Endothelial cell (in vitro differentiated cells): ENCODE measurements around the gene C1orf216. TPM values are rescaled to one million over a fixed set of nuclear protein-coding genes. Genes with fewer than 3 reads are reported as not detected.

Source experiments
- DNase-seq: peaks from one replicate; pipeline ENCODE4 v3.0.0; 2021; ENCODE audit warnings: low spot score
- H3K27ac Mint-ChIP-seq: one replicate; pipeline ENCODE4 v1.8.0; 2021; ENCODE audit warnings: mixed read lengths, inconsistent platforms; ENCODE audit not compliant: unreplicated experiment
- H3K27me3 Mint-ChIP-seq: one replicate; pipeline ENCODE4 v1.8.0; 2021; ENCODE audit warnings: mild to moderate bottlenecking, moderate library complexity, mixed read lengths, inconsistent platforms; ENCODE audit not compliant: unreplicated experiment
- H3K36me3 Mint-ChIP-seq: one replicate; pipeline ENCODE4 v1.8.0; 2021; ENCODE audit warnings: mild to moderate bottlenecking, low read depth, mixed read lengths, inconsistent platforms; ENCODE audit not compliant: unreplicated experiment
- H3K4me1 Mint-ChIP-seq: one replicate; pipeline ENCODE4 v1.8.0; 2021; ENCODE audit warnings: mild to moderate bottlenecking, mixed read lengths, inconsistent platforms; ENCODE audit not compliant: unreplicated experiment
- H3K4me3 Mint-ChIP-seq: one replicate; pipeline ENCODE4 v1.8.0; 2021; ENCODE audit warnings: mild to moderate bottlenecking, mixed read lengths, inconsistent platforms; ENCODE audit not compliant: unreplicated experiment
- H3K9me3 Mint-ChIP-seq: one replicate; pipeline ENCODE4 v1.8.0; 2021; ENCODE audit warnings: mixed read lengths, inconsistent platforms; ENCODE audit not compliant: unreplicated experiment
- CTCF ChIP-seq: fragments of 200-600 bp; sonication (generic); IDR thresholded peaks from one replicate; pipeline ENCODE4 v1.5.0; 2021; ENCODE audit warnings: antibody characterized with exemption; ENCODE audit not compliant: unreplicated experiment
- total RNA-seq: library from RNA; stranded (reverse); fragmentation: NEBNext Ultra II Directional; extraction: Animal tissue kit (Norgen Biotek cat#: 25700); gene quantifications from one replicate; pipeline ENCODE4 v1.2.1, GENCODE V29; 2021; ENCODE audit not compliant: unreplicated experiment

C1orf216 gene
- total RNA-seq, 1 donor from 2014 or later, result 13.5 TPM

GRCh38 chr1:35674111-35674510 is 44.6 kb downstream of the C1orf216 start:
- TF ChIP-seq CTCF, result no peak
- Mint-ChIP-seq H3K27ac (no peak overlapping the region), H3K27me3 (peaks cover 1% of the 10 kb centered on the region), H3K4me3 (no peak overlapping the region), H3K36me3 (no peaks in the 10 kb centered on the region), H3K4me1 (peaks cover 9% of the 10 kb centered on the region), H3K9me3 (no peaks in the 10 kb centered on the region)
- DNase-seq, result no peak

- H3K36me3 Mint-ChIP-seq, result no peaks in the 10 kb centered on the region
- H3K27ac Mint-ChIP-seq, result no peak overlapping the region
- H3K27me3 Mint-ChIP-seq, result peaks cover 1% of the 10 kb centered on the region
- DNase-seq, result no peak
- H3K4me3 Mint-ChIP-seq, result no peak overlapping the region
- no peaks in the 10 kb centered on the region for H3K9me3 Mint-ChIP-seq
- peaks cover 9% of the 10 kb centered on the region for H3K4me1 Mint-ChIP-seq
- no peak for TF ChIP-seq CTCF
These were observed 46.6 kb downstream of the C1orf216 start for GRCh38 chr1:35672116-35672515.

GRCh38 chr1:35668506-35668905 is 50.2 kb downstream of the C1orf216 start:
- TF ChIP-seq CTCF, result no peak
- H3K27me3 Mint-ChIP-seq, result peaks cover 1% of the 10 kb centered on the region
- H3K9me3 Mint-ChIP-seq, result no peaks in the 10 kb centered on the region
- H3K27ac Mint-ChIP-seq, result no peak overlapping the region
- H3K4me3 Mint-ChIP-seq, result no peak overlapping the region
- peaks cover 6% of the 10 kb centered on the region for H3K4me1 Mint-ChIP-seq
- no peak for DNase-seq
- H3K36me3 Mint-ChIP-seq, result no peaks in the 10 kb centered on the region

- H3K4me3 Mint-ChIP-seq, result no peak overlapping the region
- H3K27me3 Mint-ChIP-seq, result no peaks in the 10 kb centered on the region
- no peak for TF ChIP-seq CTCF
- H3K4me1 Mint-ChIP-seq, result peaks cover 6% of the 10 kb centered on the region
- H3K36me3 Mint-ChIP-seq, result no peaks in the 10 kb centered on the region
- H3K9me3 Mint-ChIP-seq, result no peaks in the 10 kb centered on the region
- no peak for DNase-seq
- H3K27ac Mint-ChIP-seq, result no peak overlapping the region
These were observed 51.8 kb downstream of the C1orf216 start for GRCh38 chr1:35666916-35667315.

GRCh38 chr1:35666216-35666615 is 52.5 kb downstream of the C1orf216 start:
- Mint-ChIP-seq H3K9me3 (no peaks in the 10 kb centered on the region), H3K4me3 (no peak overlapping the region)
- TF ChIP-seq CTCF, result no peak

More at GRCh38 chr1:35666216-35666615, 52.5 kb downstream of the C1orf216 start:
- no peak for DNase-seq
- Mint-ChIP-seq H3K27ac (no peak overlapping the region), H3K4me1 (peaks cover 5% of the 10 kb centered on the region), H3K27me3 (no peaks in the 10 kb centered on the region), H3K36me3 (no peaks in the 10 kb centered on the region)

Other genes with a start within 250 kb of the C1orf216 start
- 69.2 TPM for gene KIAA0319L, start 161.5 kb downstream of the C1orf216 start, total RNA-seq
- 21.6 TPM for gene NCDN, start 161.1 kb downstream of the C1orf216 start, total RNA-seq
- 3.6 TPM for gene TFAP2E, start 145.6 kb downstream of the C1orf216 start, total RNA-seq
- 69.9 TPM for gene PSMB2, start 77.4 kb downstream of the C1orf216 start, total RNA-seq
- 12.3 TPM for gene CLSPN, start 51.1 kb upstream of the C1orf216 start, total RNA-seq
- gene AGO4, start 89.1 kb upstream of the C1orf216 start, total RNA-seq, result 26.6 TPM
- 41.1 TPM for gene AGO1, start 164.3 kb upstream of the C1orf216 start, total RNA-seq
- 25.9 TPM for gene AGO3, start 212.2 kb upstream of the C1orf216 start, total RNA-seq